ENCODE results near the gene HOATZ.

DNA sequence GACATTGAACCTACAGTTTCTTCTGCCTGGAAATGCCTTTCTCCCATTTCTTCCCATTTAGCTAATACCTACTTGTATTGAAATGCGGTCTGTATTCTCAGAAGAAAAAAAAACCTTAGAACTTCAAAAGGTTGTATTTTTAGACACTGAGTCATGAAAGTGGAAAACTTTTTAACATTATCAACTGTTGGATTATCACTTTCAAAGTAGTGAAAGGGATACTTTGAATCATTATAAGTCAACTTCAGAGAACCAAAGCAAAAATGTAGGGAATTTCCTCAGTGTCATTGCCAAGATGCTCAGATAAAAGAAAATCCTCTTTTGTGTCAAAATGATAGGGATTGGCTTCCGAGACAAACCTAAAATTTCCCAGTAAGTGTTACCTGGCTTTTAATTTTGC is 6.6 kb downstream of the HOATZ start:
- TF ChIP-seq, protein P1, sequence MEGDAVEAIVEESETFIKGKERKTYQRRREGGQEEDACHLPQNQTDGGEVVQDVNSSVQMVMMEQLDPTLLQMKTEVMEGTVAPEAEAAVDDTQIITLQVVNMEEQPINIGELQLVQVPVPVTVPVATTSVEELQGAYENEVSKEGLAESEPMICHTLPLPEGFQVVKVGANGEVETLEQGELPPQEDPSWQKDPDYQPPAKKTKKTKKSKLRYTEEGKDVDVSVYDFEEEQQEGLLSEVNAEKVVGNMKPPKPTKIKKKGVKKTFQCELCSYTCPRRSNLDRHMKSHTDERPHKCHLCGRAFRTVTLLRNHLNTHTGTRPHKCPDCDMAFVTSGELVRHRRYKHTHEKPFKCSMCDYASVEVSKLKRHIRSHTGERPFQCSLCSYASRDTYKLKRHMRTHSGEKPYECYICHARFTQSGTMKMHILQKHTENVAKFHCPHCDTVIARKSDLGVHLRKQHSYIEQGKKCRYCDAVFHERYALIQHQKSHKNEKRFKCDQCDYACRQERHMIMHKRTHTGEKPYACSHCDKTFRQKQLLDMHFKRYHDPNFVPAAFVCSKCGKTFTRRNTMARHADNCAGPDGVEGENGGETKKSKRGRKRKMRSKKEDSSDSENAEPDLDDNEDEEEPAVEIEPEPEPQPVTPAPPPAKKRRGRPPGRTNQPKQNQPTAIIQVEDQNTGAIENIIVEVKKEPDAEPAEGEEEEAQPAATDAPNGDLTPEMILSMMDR (conservative IDR thresholded peaks at IDR 0.05 in 1 of 2, IDR thresholded peaks at IDR 0.05 in 1 of 2; ENCODE audit: low read depth in 1 of 2, low read length in 2 of 2) = no peak
- no peak for TF ChIP-seq EZH2 (IDR thresholded peaks at IDR 0.05; ENCODE audit: low read length, missing control alignments)

Data from fibroblast of lung (primary cell).